Measurements from ENCODE around the gene INTS4.

The INTS4 gene

GRCh38 chr11:77842441-77843121, 151.9 kb downstream of the INTS4 start:
- Histone ChIP-seq H3K4me2 (ENCODE audit: low read length) (no peak overlapping the region), H3K27ac (ENCODE audit: low read depth, low read length, poor library complexity, severe bottlenecking) (no peak overlapping the region), H3K4me3 (ENCODE audit: low read depth, low read length, poor library complexity, severe bottlenecking) (no peak overlapping the region), H3K27me3 (ENCODE audit: insufficient read depth, low read length) (no peaks in the 10 kb centered on the region), H3K9me3 (ENCODE audit: low read length) (peaks cover 5% of the 10 kb centered on the region; the same call in 1 of the 2 replicates), H4K20me1 (ENCODE audit: insufficient read depth, low read length) (no peaks in the 10 kb centered on the region), H2AFZ (ENCODE audit: low read length) (no peak overlapping the region), H3K79me2 (ENCODE audit: insufficient read depth, low read length) (no peaks in the 10 kb centered on the region), H3K36me3 (ENCODE audit: insufficient read depth, low read length) (no peaks in the 10 kb centered on the region), H3K9ac (ENCODE audit: low read length) (no peak overlapping the region), H3F3A (ENCODE audit: insufficient read depth, low read length) (no peaks in the 10 kb centered on the region), H3K9me2 (ENCODE audit: low read depth, low read length) (no peaks in the 10 kb centered on the region), H3K4me1 (ENCODE audit: insufficient read depth, low read length, severe bottlenecking) (no peaks in the 10 kb centered on the region)
- TF ChIP-seq CTCF (IDR thresholded peaks at IDR 0.05; ENCODE audit: low read length) (no peak), EZH2 (IDR thresholded peaks at IDR 0.05; ENCODE audit: borderline replicate concordance, low read length) (no peak)

DNA sequence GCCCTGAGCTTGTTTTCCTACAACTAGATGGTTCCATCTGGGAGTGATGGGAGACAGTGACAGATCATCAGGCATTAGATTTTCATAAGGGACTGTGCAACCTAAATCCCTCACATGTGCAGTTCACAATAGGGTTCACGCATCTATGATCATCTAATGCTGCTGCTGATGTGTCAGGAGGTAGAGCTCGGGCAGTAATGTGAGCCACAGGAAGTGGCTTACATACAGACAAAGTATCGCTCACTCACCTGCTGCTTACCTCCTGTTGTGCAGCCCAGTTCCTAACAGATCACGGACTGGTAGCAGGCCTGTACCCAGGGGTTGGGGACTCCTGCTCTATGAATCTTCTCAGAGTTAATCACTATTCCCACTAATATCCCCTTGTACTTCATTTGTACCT, 161.2 kb downstream of the INTS4 start:
- TF ChIP-seq EZH2 (IDR thresholded peaks at IDR 0.05; ENCODE audit: borderline replicate concordance, low read length) = no peak
- no peak for TF ChIP-seq CTCF (IDR thresholded peaks at IDR 0.05; ENCODE audit: low read length)
- Histone ChIP-seq H3K9me3 (ENCODE audit: low read length) (no peaks in the 10 kb centered on the region), H3K27me3 (ENCODE audit: insufficient read depth, low read length) (no peaks in the 10 kb centered on the region), H4K20me1 (ENCODE audit: insufficient read depth, low read length) (no peaks in the 10 kb centered on the region), H3K79me2 (ENCODE audit: insufficient read depth, low read length) (no peaks in the 10 kb centered on the region), H3K27ac (ENCODE audit: low read depth, low read length, poor library complexity, severe bottlenecking) (no peak overlapping the region), H3K4me1 (ENCODE audit: insufficient read depth, low read length, severe bottlenecking) (no peaks in the 10 kb centered on the region), H3F3A (ENCODE audit: insufficient read depth, low read length) (no peaks in the 10 kb centered on the region), H3K4me3 (ENCODE audit: low read depth, low read length, poor library complexity, severe bottlenecking) (no peak overlapping the region), H3K9ac (ENCODE audit: low read length) (no peak overlapping the region), H2AFZ (ENCODE audit: low read length) (no peak overlapping the region), H3K36me3 (ENCODE audit: insufficient read depth, low read length) (no peaks in the 10 kb centered on the region), H3K4me2 (ENCODE audit: low read length) (no peak overlapping the region), H3K9me2 (ENCODE audit: low read depth, low read length) (no peaks in the 10 kb centered on the region)

- H3K9me2 ChIP-seq (ENCODE audit: low read depth, low read length) = no peaks in the 10 kb centered on the region
- no peak overlapping the region for H3K4me2 ChIP-seq (ENCODE audit: low read length)
- H4K20me1 ChIP-seq (ENCODE audit: insufficient read depth, low read length) = no peaks in the 10 kb centered on the region
- TF ChIP-seq CTCF (IDR thresholded peaks at IDR 0.05; ENCODE audit: low read length) = no peak
- no peak for TF ChIP-seq EZH2 (IDR thresholded peaks at IDR 0.05; ENCODE audit: borderline replicate concordance, low read length)
- no peak overlapping the region for H3K27ac ChIP-seq (ENCODE audit: low read depth, low read length, poor library complexity, severe bottlenecking)
- no peak overlapping the region for H2AFZ ChIP-seq (ENCODE audit: low read length)
- no peaks in the 10 kb centered on the region for H3K27me3 ChIP-seq (ENCODE audit: insufficient read depth, low read length)
- no peaks in the 10 kb centered on the region for H3K9me3 ChIP-seq (ENCODE audit: low read length)
- H3K9ac ChIP-seq (ENCODE audit: low read length) = no peak overlapping the region
- no peak overlapping the region for H3K4me3 ChIP-seq (ENCODE audit: low read depth, low read length, poor library complexity, severe bottlenecking)
- no peaks in the 10 kb centered on the region for H3K36me3 ChIP-seq (ENCODE audit: insufficient read depth, low read length)
- H3K4me1 ChIP-seq (ENCODE audit: insufficient read depth, low read length, severe bottlenecking) = no peaks in the 10 kb centered on the region
- H3K79me2 ChIP-seq (ENCODE audit: insufficient read depth, low read length) = no peaks in the 10 kb centered on the region
- no peaks in the 10 kb centered on the region for H3F3A ChIP-seq (ENCODE audit: insufficient read depth, low read length)
Observed at GRCh38 chr11:77828926-77829325, 165.5 kb downstream of the INTS4 start.
